GDM1 (cell line): ENCODE results near the gene LIMS2.

Experiments
- DNase-seq: peaks from one replicate; lab custom pipeline; 2025; lab: John Stamatoyannopoulos, UW

Gene LIMS2

GRCh38 chr2:127658641-127659407 lies 16.5 kb downstream of the LIMS2 start:
- no peak for DNase-seq

GRCh38 chr2:127658146-127658545 lies 17.2 kb downstream of the LIMS2 start:
- DNase-seq: no peak

GRCh38 chr2:127657232-127657595 lies 18.1 kb downstream of the LIMS2 start:
- no peak for DNase-seq

- no peak for DNase-seq
Measured at GRCh38 chr2:127656569-127657231, 18.6 kb downstream of the LIMS2 start.

- DNase-seq: no peak
Measured at GRCh38 chr2:127655209-127656073, 19.9 kb downstream of the LIMS2 start.

- no peak for DNase-seq
Measured at GRCh38 chr2:127654838-127655175, 20.5 kb downstream of the LIMS2 start.

- no peak for DNase-seq
Measured at GRCh38 chr2:127654084-127654837, 21.1 kb downstream of the LIMS2 start.

- DNase-seq: no peak
Measured at GRCh38 chr2:127653421-127654083, 21.8 kb downstream of the LIMS2 start.

- no peak for DNase-seq
Measured at GRCh38 chr2:127652786-127653357, 22.5 kb downstream of the LIMS2 start.

- DNase-seq: no peak
Measured at GRCh38 chr2:127651971-127652550, 23.3 kb downstream of the LIMS2 start.

- DNase-seq: no peak
Measured at GRCh38 chr2:127651381-127651809, 23.9 kb downstream of the LIMS2 start.

GRCh38 chr2:127650785-127651380 lies 24.4 kb downstream of the LIMS2 start:
- DNase-seq: no peak

- no peak for DNase-seq
Measured at GRCh38 chr2:127650041-127650784, 25.1 kb downstream of the LIMS2 start.

- peak; percentile 58 for DNase-seq
Measured at GRCh38 chr2:127649684-127650040, 25.7 kb downstream of the LIMS2 start.

GRCh38 chr2:127649100-127649611 lies 26.2 kb downstream of the LIMS2 start:
- no peak for DNase-seq

- no peak for DNase-seq
Measured at GRCh38 chr2:127648321-127648720, 27.0 kb downstream of the LIMS2 start.

GRCh38 chr2:127647242-127648190 lies 27.8 kb downstream of the LIMS2 start:
- DNase-seq: no peak

GRCh38 chr2:127646487-127647241 lies 28.7 kb downstream of the LIMS2 start:
- DNase-seq: no peak
